OCI-M2 (cell line): ENCODE measurements around the gene CD40.

Source experiments
- DNase-seq: peaks from one replicate; lab custom pipeline; 2025; ENCODE audit not compliant: unreplicated experiment; lab: John Stamatoyannopoulos, UW

Gene CD40

GRCh38 chr20:46169245-46170171, 51.4 kb downstream of the CD40 start:
- DNase-seq: no peak

- DNase-seq: no peak
Observed at GRCh38 chr20:46171476-46171875, 53.4 kb downstream of the CD40 start.

- no peak for DNase-seq
Observed at GRCh38 chr20:46171909-46172308, 53.8 kb downstream of the CD40 start.

GRCh38 chr20:46172455-46172854, 54.3 kb downstream of the CD40 start:
- no peak for DNase-seq

- DNase-seq: no peak
Observed at GRCh38 chr20:46172961-46173536, 54.9 kb downstream of the CD40 start.

GRCh38 chr20:46173652-46174468, 55.7 kb downstream of the CD40 start:
- no peak for DNase-seq

- no peak for DNase-seq
Observed at GRCh38 chr20:46174469-46175126, 56.5 kb downstream of the CD40 start.

- DNase-seq: no peak
Observed at GRCh38 chr20:46175127-46175494, 57.0 kb downstream of the CD40 start.

- no peak for DNase-seq
Observed at GRCh38 chr20:46176739-46177378, 58.7 kb downstream of the CD40 start.

- DNase-seq: no peak
Observed at GRCh38 chr20:46177768-46178167, 59.7 kb downstream of the CD40 start.

- DNase-seq: no peak
Observed at GRCh38 chr20:46178891-46179290, 60.8 kb downstream of the CD40 start.
